ENCODE data around the gene TESK2.

The TESK2 gene

DNA sequence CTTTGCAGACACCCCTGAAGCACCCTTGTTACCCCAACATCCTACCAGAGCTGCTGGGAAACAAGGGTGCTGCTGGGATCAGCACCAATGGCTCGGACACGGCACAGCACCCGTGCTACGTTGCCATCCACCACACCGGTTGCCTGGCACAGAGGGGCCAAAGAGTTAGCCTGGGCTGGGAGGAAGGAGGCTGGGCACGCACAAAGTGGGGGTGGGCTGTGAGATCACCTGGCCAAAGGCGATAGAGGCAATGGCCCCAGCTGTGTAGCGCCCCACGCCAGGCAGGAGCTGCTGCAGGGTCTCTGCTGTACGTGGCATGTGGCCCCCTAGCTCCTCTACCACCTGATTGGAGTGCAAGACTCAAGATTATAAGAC lies 158.6 kb downstream of the TESK2 start:
- DNase-seq, result no peak

DNA sequence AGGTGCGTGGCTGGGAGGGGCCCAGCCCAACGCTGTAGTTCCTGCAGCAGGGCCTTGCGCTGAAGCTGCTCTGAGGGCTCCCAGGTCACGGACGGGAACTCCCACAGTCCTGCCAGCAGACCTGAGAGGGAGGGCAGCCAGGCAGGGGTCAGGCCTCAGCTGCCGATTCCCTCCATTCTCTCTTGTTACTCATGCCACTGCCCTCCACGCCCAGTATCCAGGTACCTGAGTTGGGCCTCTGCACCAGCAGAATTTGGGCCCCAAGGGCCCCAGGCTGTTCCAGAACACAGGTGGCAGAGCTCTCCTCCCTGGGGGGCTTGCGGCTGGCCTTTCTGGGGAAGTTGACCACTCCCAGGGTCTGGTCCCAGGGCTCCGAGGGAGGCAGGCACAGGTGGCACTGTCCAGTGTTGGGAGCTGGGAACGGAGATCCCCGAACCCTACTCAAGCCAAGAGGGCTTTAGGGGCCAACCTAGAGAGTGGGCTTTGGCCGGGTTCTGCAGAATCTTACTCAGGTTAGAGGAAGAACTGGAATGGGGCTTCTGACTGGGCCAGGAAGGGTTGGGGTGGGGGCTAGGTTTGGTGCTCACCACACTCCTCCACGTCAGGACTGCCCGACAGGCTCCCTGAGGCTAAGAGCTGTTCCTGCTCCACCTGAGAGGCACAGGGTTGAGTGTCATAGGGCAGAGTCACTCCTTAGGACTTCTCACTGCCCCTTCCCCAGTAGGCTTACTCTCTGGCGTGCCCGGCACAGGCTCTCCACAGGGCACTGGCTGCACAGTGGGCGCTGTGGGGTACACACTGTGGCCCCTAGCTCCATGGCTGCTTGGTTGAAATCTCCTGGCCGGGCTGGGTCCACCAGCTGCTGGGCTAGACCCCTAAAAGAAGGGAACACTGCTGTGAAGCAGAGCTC lies 159.3 kb downstream of the TESK2 start:
- DNase-seq, result no peak

DNA sequence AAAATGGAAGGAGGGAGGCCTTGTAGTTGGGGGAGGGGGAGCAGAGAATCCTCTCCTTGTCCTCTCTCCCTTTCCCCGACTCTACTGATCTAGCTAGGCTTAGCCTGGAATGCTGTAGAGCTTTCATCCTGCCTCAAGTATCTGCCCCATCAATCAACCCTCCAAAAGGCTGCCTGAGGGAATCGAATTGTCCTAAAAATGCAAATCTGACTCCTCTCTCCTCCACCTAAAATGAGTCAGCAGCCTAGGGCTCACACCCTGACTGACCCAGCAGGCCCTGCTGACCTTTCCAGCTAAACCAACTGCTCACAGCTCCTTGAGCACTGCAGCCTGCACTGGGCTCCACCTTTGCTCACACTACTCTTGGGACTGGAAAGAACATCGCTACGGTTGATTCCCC lies 161.5 kb downstream of the TESK2 start:
- no peak for DNase-seq

DNA sequence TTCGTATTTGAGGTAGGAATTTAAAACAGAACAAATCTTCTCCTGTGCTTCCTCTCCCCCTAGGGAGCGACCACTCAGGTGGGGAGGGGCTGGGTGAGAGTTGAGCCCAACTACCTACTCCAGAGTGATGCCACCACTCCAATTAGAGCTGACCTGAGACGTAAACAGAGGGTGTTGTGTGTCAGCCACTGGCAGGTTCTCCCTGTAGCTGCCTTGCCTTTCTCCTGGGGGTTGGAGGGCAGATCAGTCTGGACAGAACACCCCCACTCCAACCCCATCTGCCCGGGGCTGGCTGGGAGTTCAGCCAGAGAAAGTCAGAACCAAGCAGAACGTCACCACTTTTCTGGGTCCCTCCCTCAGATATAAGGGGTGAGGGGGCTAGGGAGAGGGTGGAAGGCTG lies 162.3 kb downstream of the TESK2 start:
- DNase-seq, result no peak

DNA sequence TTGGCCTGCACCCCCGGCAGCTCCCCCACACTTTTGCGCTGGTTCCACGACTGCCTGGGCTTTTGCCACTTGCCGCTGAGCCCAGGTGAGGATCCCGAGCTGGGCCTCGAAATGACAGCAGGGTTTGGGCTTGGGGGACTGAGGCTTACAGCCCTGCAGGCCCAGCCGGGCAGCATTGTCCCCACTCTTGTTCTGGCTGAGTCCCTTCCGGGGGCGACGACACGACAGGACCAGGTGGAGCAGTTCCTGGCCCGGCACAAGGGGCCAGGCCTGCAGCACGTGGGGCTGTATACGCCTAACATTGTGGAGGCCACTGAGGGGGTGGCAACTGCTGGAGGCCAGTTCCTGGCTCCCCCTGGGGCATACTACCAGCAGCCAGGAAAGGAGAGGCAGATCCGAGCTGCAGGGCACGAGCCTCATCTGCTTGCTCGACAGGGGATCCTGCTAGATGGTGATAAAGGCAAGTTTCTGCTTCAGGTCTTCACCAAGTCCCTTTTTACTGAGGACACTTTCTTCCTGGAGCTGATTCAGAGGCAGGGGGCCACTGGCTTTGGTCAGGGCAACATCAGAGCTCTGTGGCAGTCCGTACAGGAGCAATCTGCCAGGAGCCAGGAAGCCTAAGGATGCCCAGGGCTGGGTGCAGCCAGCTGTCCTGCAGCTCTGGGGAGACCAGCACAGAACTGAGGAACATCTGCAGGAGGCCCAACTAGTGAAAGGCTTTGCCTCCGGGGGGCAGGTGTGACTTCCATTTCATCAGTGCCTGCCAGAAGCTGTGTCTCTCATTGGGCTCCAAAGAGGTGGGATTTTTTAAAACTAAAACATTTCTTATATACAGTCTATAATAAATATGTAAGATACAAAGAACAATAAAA lies 163.1 kb downstream of the TESK2 start:
- DNase-seq, result no peak

DNA sequence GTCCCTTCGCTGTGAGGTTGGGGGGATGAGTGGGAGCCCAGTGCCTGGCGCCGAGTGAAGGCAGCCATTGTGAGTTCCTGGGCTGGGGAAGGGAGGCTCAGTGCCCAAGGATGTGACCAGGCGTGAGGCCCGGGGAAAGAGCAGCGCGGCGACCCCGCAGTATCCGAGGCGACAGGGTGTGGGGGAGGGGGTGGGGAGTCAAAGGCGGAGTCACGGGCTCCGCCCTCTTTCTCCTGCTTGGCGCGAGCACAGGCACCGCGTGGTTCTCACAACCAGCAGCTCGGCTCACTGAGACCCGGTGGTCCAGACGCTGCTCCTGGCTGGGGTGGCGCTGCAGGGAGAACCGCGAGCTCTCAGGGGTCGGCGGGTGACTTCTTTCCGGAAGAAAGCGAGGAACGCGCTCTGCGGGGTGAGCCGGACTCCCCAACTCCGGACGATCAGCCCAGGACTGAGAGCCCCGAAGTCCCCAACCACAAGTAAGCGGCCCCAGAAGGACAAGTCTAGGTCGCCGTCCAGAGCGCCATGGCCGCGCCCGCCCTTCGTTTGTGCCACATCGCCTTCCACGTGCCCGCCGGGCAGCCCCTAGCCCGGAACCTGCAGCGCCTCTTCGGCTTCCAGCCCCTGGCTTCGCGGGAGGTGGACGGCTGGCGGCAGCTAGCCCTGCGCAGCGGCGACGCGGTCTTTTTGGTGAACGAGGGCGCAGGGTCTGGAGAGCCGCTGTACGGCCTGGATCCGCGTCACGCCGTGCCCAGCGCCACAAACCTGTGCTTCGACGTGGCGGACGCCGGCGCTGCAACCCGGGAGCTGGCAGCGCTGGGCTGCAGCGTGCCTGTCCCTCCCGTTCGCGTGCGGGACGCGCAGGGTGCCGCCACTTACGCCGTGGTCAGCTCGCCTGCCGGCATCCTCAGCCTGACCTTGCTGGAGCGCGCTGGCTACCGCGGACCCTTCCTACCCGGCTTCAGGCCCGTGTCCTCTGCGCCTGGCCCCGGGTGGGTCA lies 164.0 kb downstream of the TESK2 start, which contains the start of gene HPDL:
Gene HPDL, plus strand, starts transcription at position 269 of the 997 bp plus-strand sequence. Its CDS starts 254 bp downstream, at position 523.
- DNase-seq, result peak; percentile 67 to 77

DNA sequence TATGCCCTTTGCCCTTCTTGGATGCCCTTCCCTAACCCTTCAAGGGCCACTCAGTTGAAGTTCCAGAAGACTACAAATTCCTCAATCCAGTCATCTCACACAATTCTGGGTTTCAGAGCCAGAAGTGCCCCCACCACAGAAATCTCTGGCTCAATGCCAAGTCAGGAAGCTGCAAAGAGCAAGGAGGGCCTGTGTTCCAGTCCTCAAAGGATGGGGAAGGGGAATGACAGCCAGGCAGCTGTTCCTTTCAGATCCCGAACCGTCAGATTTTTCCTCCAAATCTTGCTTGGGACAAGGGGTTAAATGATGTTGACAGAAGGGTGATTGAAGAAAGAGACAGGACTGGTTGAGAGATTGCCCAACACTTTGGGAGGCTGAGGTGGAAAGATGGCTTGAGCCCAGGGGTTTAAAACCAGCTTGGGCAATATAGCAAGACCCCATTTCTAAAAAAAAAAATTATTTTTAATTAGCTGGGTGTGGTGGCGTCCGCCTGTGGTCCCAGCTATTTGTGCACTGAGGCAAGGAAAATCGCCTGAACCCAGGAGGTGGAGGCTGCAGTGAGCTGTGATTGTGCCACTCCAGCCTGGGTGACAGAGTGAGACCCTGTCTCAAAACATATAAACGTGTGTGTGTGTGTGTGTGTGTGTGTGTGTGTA lies 165.0 kb downstream of the TESK2 start:
- DNase-seq, result no peak

DNA sequence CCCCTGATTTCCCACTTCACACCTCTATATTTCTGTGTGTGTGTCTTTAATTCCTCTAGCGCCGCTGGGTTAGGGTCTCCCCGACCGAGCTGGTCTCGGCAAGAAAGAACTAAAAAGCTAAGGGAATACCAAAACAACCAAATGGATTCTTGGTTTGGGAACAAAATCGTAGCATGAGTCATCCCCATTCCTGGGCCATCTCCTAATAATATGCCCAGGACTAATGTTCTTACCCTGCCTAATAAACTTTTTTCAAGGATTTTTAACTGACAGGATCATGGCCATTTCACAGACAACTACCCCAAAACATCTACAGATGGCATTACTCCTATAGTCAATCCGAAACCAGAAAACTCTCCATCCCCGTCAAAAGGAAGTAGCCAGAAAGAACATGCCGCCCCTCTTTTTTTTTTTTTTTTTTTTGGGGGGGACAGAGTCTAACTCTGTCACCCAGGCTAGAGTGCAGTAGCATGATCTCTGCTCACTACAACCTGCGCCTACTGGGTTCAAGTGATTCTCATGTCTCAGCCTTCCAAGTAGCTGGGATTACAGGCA lies 168.4 kb downstream of the TESK2 start:
- no peak for DNase-seq

DNA sequence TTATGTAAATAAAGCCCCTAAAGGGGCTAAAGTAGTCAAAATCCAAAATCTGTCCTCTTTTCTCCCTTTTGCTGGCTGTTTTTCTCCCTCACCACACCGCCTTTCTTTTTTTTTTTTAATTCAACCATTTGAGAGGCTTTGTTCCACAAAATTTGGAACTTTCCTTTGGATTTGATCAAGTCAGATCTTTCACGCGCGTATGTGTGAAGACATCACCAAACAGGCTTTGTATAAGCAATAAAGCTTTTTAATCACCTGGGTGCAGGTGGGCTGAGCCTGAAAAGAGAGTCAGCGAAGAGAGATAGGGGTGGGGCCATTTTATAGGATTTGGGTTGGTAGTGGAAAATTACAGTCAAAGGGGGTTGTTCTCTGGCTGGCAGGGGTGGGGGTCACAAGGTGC lies 169.5 kb downstream of the TESK2 start:
- DNase-seq, result no peak

DNA sequence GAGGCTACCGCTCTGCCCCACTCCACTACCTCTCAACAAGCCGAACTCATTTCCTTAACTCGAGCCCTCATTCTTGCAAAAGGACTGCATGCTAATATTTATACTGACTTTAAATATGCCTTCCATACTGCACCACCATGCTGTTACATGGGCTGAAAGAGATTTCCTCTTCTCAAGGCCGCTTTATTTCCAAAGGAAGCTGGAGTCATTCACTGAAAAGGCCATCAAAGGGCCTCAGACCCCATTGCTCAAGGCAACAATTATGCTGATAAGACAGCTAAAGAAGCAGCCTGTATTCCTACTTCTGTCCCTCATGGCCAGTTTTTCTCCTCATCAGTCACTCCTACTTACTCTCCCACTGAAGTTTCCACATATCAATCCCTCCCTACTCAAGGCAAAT lies 171.2 kb downstream of the TESK2 start:
- DNase-seq, result no peak

DNA sequence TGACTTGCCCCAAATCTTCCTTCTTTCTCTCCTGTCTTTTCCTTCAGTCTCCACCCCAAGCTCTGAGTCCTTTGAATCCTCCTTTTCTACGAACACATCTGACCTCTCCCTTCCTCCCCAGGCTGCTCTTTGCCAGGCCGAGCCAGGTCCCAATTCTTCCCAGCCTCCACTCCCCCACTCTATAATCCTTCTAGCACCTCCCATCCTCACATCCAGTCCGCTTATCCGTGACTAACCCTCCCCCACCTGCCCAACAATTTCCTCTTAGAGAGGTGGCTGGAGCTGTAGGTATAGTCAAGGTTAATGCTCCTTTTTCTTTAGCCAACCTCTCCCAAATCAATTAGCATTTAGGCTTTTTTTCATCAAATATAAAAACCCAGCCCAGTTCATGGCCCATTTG lies 173.8 kb downstream of the TESK2 start:
- DNase-seq, result no peak

DNA sequence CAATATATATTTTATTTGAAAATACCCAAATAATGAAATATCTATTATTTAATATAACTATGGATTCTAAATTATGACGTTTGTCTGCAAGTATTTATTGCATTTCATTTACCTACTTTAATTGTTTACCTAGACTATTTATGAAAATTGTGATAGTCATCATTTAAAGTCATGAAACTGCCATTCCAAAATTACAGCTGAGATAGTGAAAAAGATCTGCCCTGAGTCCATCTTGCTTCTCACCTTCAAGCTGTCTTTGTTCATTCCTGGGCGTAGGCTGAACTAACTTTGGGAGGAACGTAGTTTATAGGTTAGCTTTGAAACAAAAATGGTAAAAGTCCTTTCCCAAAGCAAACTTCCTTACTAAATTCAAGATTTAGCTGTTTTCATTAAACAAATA lies 176.7 kb downstream of the TESK2 start:
- DNase-seq, result no peak

DNA sequence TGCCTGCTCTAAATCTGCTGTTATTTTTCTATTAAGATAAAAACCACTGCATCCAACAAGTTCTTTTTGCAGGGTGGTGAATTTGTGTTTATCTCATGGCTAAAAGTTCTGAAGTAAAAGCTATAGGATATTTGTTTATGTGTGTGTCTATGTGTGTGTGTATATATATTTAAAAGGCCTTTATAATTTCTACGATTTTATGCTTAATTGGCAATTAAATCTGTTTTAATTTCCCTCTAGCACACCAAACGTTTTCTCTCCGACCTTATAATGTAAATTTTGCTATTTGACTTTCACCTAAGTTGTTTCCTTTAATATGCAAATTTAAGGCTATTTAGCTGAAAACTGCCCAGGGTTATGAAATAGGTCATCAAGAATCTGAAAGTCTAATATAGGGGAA lies 184.1 kb downstream of the TESK2 start:
- no peak for DNase-seq

DNA sequence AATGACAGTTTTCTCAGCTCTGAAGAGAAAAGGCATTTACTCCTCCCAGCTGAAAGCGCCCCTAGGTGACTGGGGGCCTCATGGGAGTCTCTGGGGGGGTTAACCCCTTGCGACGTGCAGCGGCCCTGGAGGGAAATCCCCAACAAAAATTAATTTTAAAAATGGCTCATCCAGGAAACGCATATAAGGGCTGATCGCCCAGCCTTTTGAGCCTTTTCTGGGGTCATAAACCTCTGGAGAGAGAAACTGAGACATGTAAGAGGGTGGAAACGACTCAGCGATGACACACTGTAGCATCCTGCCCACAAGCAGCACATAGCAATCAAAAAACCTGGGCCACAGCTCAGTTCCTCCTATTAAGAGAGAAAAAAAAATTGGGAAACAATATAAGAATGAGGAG lies 184.6 kb downstream of the TESK2 start:
- no peak for DNase-seq

DNA sequence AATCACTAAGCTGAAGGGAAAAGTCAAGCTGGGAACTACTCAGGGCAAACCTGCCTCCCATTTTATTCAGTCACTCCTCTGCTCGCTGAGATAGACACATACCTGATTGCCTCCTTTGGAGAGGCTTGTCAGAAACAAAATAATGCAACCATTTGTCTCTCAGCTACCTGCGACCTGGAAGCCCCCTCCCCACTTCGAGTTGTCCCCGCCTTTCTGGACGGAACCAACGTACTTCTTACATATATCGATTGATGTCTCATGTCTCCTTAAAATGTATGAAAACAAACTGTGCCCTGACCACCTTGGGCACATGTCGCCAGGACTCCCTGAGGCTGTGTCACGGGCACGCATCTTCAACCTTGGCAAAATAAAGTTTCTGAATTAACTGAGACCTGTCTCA lies 185.7 kb downstream of the TESK2 start:
- no peak for DNase-seq

DNA sequence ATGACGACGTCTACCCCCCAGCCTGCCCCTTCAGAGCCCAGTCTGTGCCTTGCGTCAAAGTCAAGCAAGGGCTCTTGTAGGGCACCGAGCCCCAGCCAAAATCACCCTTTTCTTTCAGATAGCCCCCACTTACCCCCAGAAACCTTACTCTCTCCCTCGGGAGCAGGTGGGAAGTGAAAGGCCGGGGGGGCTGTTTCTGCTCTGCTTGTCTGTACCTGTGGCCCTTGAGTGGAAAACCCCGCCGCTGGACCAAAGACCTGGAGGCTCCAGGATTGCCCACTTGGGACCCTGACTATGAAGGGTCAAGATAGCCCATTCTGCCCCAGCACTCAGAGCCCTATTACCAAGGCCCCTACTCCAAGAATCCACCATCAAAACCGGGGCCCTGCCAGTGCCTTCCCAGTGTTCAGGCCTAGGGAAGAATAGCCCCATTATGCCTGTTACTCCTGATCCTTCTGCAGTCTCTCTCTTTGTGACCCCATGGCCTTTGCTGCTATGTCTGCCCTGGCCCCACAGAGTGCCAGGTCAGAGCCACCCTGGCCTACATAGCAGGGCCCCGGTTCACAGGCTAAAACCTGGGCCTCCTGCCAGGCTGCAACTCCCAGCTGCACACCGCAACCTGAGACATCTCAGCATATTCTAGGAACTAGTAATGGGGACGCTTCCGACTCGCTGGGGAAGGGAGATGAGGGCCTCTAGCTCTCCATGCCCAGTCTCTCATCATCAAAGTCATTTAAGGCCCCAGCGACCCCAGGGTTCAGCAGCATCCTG lies 186.5 kb downstream of the TESK2 start:
- no peak for DNase-seq

DNA sequence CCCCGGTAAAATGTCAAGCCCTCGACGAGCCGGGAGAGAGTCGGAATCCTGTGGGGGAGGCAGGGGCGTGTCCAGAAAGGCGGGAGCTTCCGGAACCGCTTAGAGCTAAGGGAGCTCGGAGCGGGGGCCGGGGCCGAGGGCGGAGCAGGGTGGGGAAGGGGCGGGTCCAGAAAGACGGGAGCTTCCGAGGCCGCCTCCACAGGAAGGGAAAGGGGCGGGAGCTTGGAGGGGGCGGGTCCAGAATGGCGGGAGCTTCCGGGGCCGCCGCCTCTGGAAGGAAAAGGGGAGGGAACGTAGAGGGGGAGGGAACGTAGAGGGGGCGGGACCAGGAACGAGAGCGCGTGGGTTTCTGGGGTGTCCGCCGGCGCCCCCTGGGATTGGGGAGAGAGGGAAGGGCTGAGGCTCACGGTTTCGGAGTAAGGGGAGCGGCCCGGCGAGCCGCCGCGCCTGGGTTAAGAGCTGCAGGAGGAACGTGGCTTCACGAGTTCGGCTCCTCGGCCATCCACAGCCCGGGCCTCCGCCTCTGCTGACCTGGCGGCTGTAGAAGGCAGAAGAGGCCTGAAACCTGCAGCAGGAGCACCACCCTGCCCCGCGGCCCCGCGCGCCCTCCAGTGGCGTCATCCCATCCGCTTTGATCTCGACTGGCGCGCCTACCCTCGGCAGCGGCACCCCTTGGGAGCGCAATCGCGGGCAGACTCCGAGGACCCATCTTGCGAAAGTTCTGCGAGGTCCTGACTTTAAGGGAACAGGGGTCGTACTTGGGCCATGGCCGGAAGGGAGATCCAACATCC lies 187.2 kb downstream of the TESK2 start:
- DNase-seq, result peak; percentile 97 to 98

DNA sequence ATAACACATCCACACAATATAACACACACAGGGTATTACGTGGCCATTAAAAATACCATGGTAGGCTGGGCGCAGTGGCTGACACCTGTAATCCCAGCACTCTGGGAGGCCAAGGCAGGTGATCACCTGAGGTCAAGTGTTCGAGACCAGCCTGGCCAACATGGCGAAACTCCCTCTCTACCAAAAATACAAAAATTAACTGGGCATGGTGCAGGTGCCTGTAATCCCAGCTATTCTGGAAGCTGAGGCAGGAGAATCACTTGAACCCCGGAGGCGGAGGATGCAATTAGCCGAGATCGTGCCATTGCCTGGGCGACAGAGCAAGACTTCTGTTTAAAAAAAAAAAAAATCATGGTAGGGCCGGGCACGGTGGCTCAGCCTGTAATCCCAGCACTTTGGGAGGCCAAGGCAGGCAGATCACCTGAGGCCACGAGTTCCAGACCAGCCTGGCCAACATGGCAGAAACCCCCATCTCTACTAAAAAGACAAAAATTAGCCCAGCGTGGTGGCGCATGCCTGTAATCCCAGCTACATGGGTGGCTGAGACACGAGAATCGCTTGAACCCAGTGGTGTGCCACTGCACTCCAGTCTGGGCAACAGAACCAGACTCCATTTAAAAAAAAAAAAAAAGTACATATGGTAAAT lies 188.3 kb downstream of the TESK2 start:
- no peak for DNase-seq

DNA sequence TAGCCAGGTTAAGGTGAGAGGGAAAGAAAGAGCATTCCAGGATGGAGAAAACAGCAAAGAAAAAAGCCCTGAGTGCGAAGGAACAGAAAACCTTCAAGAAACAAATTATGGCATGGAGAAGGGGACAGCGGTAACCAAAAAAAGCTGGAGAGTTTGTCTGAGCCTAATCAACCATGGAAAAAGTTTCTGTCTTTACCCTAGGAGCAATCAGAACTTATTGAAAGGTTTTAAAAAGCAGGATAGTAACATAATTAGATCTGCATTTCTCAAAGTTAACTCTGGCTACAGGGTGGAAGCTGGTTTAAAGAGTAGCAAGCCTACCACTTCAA lies 190.3 kb downstream of the TESK2 start:
- DNase-seq, result no peak
